Measurements from ENCODE around the gene CRIP2.

The CRIP2 gene

GRCh38 chr14:105467942-105468471 lies 6.6 kb upstream of the CRIP2 start:
- Histone ChIP-seq H3K4me3 (ENCODE audit: low read depth, low read length) (no peak overlapping the region), H3K36me3 (ENCODE audit: control insufficient read depth, insufficient read depth, low read length) (no peaks in the 10 kb centered on the region), H3K9ac (no peak overlapping the region), H3K4me1 (peaks cover 4% of the 10 kb centered on the region), H3K9me3 (ENCODE audit: control insufficient read depth, low read length) (no peaks in the 10 kb centered on the region), H3K79me2 (no peaks in the 10 kb centered on the region), H3K4me2 (ENCODE audit: low read length) (no peak overlapping the region), H3K27ac (no peak overlapping the region), H3K27me3 (ENCODE audit: control insufficient read depth, insufficient read depth, low read length) (no peaks in the 10 kb centered on the region), H2AFZ (no peak overlapping the region)
- TF ChIP-seq CTCF (IDR thresholded peaks at IDR 0.05) = no peak

GRCh38 chr14:105468621-105469241 lies 5.9 kb upstream of the CRIP2 start:
- Histone ChIP-seq H3K27ac (no peak overlapping the region), H3K4me2 (ENCODE audit: low read length) (no peak overlapping the region), H3K9ac (no peak overlapping the region), H3K27me3 (ENCODE audit: control insufficient read depth, insufficient read depth, low read length) (no peaks in the 10 kb centered on the region), H3K36me3 (ENCODE audit: control insufficient read depth, insufficient read depth, low read length) (no peaks in the 10 kb centered on the region), H3K4me1 (peaks cover 4% of the 10 kb centered on the region), H3K4me3 (ENCODE audit: low read depth, low read length) (no peak overlapping the region), H3K9me3 (ENCODE audit: control insufficient read depth, low read length) (no peaks in the 10 kb centered on the region), H2AFZ (no peak overlapping the region), H3K79me2 (no peaks in the 10 kb centered on the region)
- no peak for TF ChIP-seq CTCF (IDR thresholded peaks at IDR 0.05)

GRCh38 chr14:105469456-105470349 lies 4.9 kb upstream of the CRIP2 start:
- no peaks in the 10 kb centered on the region for H3K36me3 ChIP-seq (ENCODE audit: control insufficient read depth, insufficient read depth, low read length)

GRCh38 chr14:105470350-105471296 lies 4.0 kb upstream of the CRIP2 start:
- H3K79me2 ChIP-seq = no peaks in the 10 kb centered on the region
- no peak overlapping the region for H2AFZ ChIP-seq
- no peak overlapping the region for H3K9ac ChIP-seq
- no peaks in the 10 kb centered on the region for H3K36me3 ChIP-seq (ENCODE audit: control insufficient read depth, insufficient read depth, low read length)
- no peak for TF ChIP-seq CTCF (IDR thresholded peaks at IDR 0.05)
- no peaks in the 10 kb centered on the region for H3K27me3 ChIP-seq (ENCODE audit: control insufficient read depth, insufficient read depth, low read length)
- H3K4me3 ChIP-seq (ENCODE audit: low read depth, low read length) = no peak overlapping the region
- H3K4me2 ChIP-seq (ENCODE audit: low read length) = no peak overlapping the region
- peaks cover 4% of the 10 kb centered on the region for H3K4me1 ChIP-seq
- no peaks in the 10 kb centered on the region for H3K9me3 ChIP-seq (ENCODE audit: control insufficient read depth, low read length)
- no peak overlapping the region for H3K27ac ChIP-seq

More at GRCh38 chr14:105469456-105470349, 4.9 kb upstream of the CRIP2 start:
- Histone ChIP-seq H3K79me2 (no peaks in the 10 kb centered on the region), H3K4me2 (ENCODE audit: low read length) (no peak overlapping the region), H3K4me3 (ENCODE audit: low read depth, low read length) (no peak overlapping the region), H3K4me1 (peaks cover 4% of the 10 kb centered on the region), H2AFZ (no peak overlapping the region), H3K9ac (no peak overlapping the region), H3K27ac (no peak overlapping the region), H3K9me3 (ENCODE audit: control insufficient read depth, low read length) (no peaks in the 10 kb centered on the region), H3K27me3 (ENCODE audit: control insufficient read depth, insufficient read depth, low read length) (no peaks in the 10 kb centered on the region)
- no peak for TF ChIP-seq CTCF (IDR thresholded peaks at IDR 0.05)

All from parathyroid adenoma (tissue), 2 donors.